Measurements from ENCODE around the gene STX1A.
"Not testable (repeated sequence)": the region's sequence is repeated elsewhere in the genome, so short reads cannot be mapped to it uniquely, and the experiment has no call there.

STX1A gene

GRCh38 chr7:73680501-73680900 lies 39.0 kb downstream of the STX1A start:
- no peak for DNase-seq

GRCh38 chr7:73679709-73680108 lies 39.8 kb downstream of the STX1A start:
- no peak for DNase-seq

DNA sequence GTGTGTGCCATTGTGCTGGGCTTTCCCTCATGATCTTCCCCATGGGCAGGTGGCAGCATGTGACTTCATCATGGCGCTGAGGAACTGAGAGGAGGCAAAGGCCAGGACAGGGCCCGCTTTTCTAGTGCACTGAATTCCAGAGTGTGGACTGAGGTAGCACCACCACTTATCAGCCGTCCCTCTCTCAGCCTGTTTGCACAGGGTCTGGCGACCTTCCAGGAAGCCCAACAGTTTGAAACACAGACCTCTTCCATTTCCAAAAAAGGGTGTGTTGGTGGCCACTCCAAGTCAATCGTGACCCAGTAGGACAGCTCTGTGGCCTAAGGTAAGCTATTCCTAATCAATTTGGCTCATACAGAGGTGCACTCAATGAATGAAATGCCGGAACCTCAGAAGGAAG lies 40.6 kb downstream of the STX1A start:
- no peak for DNase-seq

DNA sequence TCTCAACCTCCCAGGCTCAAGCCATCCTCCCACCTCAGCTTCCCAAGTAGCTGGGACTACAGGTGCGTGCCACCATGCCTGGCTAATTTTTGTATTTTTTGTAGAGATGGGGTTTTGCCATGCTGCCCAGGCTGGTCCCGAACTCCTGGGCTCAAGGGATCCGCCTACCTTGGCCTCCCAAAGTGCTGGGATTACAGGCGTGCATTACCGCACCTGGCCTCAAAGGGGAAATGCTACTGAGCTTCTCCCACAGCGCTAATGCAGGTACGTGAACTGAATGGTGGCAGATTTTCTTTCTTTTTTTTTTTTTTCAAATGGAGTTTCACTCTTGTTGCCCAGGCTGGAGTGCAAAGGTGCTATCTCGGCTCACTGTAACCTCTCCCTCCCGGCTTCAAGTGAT lies 43.4 kb downstream of the STX1A start:
- not testable (repeated sequence) for DNase-seq

GRCh38 chr7:73674468-73675124 lies 44.9 kb downstream of the STX1A start:
- DNase-seq = no peak

DNA sequence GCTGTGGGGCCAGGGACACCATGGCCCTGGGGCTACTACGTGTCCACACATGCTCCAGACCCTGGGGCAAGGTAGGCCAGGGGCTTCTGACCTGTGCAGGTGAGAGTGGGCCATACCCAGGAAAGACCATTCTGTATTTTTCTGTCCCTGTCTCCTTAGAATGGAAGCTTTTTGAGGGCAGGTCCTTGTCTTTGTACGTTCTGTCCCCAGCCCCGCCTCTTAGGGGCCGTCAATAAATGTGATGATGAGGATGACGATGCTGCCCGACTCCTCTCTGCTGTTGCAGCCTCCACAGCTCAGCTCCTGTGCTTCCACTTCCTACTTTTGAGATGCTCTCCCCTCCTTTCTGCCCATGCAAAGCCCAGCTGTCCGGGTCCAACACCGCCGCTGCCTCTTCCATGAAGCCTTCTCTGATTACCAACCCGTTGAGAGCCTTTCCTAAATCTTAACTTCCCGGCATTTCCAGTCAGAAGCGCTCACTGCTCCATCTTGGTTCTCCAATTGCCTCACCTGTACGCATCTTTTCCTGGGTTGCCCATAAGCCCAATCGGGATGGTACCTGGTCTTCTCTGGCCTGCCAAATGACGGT lies 47.5 kb downstream of the STX1A start:
- DNase-seq = no peak

DNA sequence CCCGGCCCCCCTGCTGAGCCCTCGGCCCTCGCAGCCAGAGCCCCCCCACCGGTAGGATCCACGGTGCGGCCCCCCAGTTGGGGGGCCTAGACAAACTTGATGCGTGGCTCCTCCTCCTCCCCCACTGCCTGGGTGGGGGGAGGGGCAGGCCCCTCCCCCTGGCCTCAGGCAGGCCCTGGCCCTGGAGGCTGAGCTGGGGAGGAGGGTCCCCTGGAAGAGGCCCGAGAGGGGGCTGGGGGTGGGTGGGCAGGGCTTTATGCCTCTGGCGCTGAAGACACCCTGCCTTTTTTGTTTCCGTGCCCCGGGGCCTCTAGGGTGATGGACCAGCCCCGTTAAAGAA lies 48.2 kb downstream of the STX1A start:
- no peak for DNase-seq

- no peak for DNase-seq
These were observed 49.5 kb downstream of the STX1A start for GRCh38 chr7:73669858-73670385.

DNA sequence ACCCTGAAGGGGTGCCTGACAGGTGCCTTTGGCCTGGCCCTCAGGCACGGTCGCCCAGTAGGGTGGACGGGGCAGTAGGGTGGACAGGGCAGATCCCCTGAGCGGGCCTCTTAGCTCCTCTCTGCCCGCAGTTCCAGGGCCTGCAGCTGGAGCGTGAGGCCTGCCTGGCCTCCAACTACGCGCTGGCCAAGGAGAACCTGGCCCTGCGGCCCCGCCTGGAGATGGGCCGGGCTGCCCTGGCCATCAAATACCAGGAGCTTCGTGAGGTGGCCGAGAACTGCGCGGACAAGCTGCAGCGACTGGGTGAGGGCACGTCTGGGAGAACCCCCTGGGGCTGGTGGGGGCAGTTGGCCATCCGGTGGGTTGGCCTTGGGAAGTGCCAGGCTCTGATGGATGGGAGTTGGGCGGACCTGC lies 50.2 kb downstream of the STX1A start:
- DNase-seq = no peak

- DNase-seq = no peak
These were observed 50.6 kb downstream of the STX1A start for GRCh38 chr7:73668886-73669230.

DNA sequence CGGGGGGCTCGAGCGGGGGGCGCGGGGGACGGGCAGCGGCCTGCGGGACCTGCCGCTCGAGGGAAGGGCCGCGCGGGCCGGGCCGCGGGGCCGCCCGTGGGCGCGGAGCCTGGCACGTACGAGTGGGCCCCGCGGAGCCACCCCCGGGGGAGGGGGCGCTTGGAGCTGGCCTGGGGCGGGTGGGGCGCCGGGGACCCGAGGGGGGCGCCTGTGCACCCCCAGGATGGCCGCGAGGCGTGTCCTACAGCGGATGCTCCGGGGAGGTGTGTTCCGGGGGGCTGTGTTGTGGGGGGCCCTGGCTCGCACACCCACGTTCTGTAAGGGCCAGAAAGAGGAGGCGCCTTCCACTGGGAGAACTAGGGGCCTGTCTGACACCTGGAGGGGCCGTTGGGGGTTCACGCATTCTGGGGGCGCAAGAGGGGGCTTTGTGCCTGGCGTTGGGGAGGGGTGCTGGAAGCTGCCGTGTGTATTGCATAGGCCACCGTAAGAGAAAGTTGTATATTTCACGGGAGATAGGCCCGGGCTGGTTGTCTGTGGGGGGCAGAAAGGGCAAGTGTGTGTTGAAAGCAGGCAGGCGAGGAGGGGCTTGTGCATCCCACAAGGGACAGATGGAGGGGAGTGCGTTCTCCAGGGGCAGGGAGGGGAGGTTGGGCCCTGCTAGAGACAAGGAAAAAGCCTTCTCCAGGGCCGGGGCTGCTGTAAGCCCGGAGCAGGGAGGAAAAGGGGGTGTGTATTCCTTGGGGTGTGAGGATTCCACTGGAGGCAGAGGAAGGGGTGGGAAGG lies 51.2 kb downstream of the STX1A start:
- DNase-seq = no peak

GRCh38 chr7:73667344-73668102 lies 51.9 kb downstream of the STX1A start, which contains the start of gene VPS37D:
VPS37D (plus strand) TSS chr7:73667831; CDS start chr7:73667959, 128 bp downstream.
- peak; percentile 68 for DNase-seq

GRCh38 chr7:73663033-73663432 lies 56.4 kb downstream of the STX1A start:
- DNase-seq = no peak

DNA sequence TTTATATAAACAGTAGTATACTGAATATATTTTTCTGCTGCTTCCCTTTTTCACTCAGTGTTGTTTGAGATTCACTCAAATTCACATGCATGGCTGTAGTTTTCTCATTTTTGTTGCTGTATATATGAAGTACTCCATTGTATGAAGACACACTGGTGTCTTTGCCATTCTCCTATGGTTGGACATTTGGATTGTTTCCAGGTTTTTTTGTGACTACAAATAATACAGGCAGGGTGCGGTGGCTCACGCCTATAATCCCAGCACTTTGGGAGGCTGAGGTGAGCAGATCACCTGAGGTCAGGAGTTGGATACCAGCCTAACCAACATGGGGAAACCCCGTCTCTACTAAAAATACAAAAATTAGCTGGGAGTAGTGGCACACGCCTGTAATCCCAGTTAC lies 58.9 kb downstream of the STX1A start:
- not testable (repeated sequence) for DNase-seq

- DNase-seq = no peak
These were observed 59.5 kb downstream of the STX1A start for GRCh38 chr7:73659983-73660382.

GRCh38 chr7:73655309-73655708 lies 64.2 kb downstream of the STX1A start:
- DNase-seq = not testable (repeated sequence)

DNA sequence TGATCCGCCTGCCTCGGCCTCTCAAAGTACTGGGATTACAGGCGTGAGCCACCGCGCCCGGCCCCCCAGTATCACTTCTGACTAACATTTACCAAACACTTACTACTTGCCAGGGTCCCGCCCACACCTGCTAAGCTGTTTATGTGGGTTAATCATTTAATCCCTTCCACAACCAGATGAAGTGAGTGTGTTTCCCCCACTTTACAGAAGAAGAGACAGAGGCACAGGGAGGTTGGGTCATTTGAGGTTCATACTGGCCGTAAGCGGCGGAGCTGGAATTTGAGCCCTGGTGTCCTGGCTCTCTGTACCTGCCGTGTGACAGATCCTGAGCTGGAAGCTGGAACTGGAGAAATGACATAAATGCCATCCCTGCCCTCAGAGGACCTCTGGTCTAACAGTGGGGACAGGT lies 66.9 kb downstream of the STX1A start:
- no peak for DNase-seq

- DNase-seq = no peak
These were observed 68.9 kb downstream of the STX1A start for GRCh38 chr7:73650524-73650923.

- no peak for DNase-seq
These were observed 69.9 kb downstream of the STX1A start for GRCh38 chr7:73649576-73649975.

Data from GDM1 (cell line).